ENCODE measurements around the gene NLGN1.

Gene NLGN1

GRCh38 chr3:173709026-173709425, 311.5 kb downstream of the NLGN1 start:
- no peak for DNase-seq

- no peak for DNase-seq
Observed at GRCh38 chr3:173711619-173712018, 314.1 kb downstream of the NLGN1 start.

GRCh38 chr3:173719585-173719984, 322.0 kb downstream of the NLGN1 start:
- DNase-seq, result no peak

GRCh38 chr3:173725507-173725906, 328.0 kb downstream of the NLGN1 start:
- DNase-seq, result no peak

- no peak for DNase-seq
Observed at GRCh38 chr3:173730391-173730790, 332.8 kb downstream of the NLGN1 start.

GRCh38 chr3:173732237-173732636, 334.7 kb downstream of the NLGN1 start:
- peak in 9 of 56 donors; percentile 1 to 18 (median 5) for DNase-seq

GRCh38 chr3:173733029-173733652, 335.6 kb downstream of the NLGN1 start:
- DNase-seq, result peak in 5 of 56 donors; percentile 1 to 50 (median 20)

- DNase-seq, result no peak
Observed at GRCh38 chr3:173734473-173734872, 336.9 kb downstream of the NLGN1 start.

- no peak for DNase-seq
Observed at GRCh38 chr3:173734895-173735294, 337.4 kb downstream of the NLGN1 start.

- DNase-seq, result no peak
Observed at GRCh38 chr3:173735841-173736240, 338.3 kb downstream of the NLGN1 start.

GRCh38 chr3:173737167-173737808, 339.7 kb downstream of the NLGN1 start:
- DNase-seq, result no peak

GRCh38 chr3:173739726-173740125, 342.2 kb downstream of the NLGN1 start:
- no peak for DNase-seq

GRCh38 chr3:173742491-173742890, 344.9 kb downstream of the NLGN1 start:
- no peak for DNase-seq

GRCh38 chr3:173743111-173743510, 345.6 kb downstream of the NLGN1 start:
- DNase-seq, result no peak

GRCh38 chr3:173743516-173743915, 346.0 kb downstream of the NLGN1 start:
- no peak for DNase-seq

GRCh38 chr3:173744479-173744878, 346.9 kb downstream of the NLGN1 start:
- no peak for DNase-seq

GRCh38 chr3:173744895-173745294, 347.4 kb downstream of the NLGN1 start:
- DNase-seq, result no peak

GRCh38 chr3:173745952-173746682, 348.6 kb downstream of the NLGN1 start:
- DNase-seq, result no peak

GRCh38 chr3:173747427-173747826, 349.9 kb downstream of the NLGN1 start:
- DNase-seq, result no peak

GRCh38 chr3:173748105-173748504, 350.6 kb downstream of the NLGN1 start:
- DNase-seq, result no peak

GRCh38 chr3:173750095-173750494, 352.6 kb downstream of the NLGN1 start:
- no peak for DNase-seq

GRCh38 chr3:173750591-173750990, 353.0 kb downstream of the NLGN1 start:
- no peak for DNase-seq

- DNase-seq, result no peak
Observed at GRCh38 chr3:173753593-173753992, 356.0 kb downstream of the NLGN1 start.
